GM23248 (cell line): ENCODE data around the gene TRIO.

Experiments
- EZH2 ChIP-seq: fragments of 200-600 bp; sonication (generic); IDR thresholded peaks from 2 replicates; pipeline ENCODE4 v1.6.1; 2018; ENCODE audit warnings: antibody characterized with exemption, mild to moderate bottlenecking; ENCODE audit not compliant: insufficient read depth, poor library complexity, severe bottlenecking
- EZH2phosphoT487 ChIP-seq: fragments of 200-600 bp; sonication (generic); IDR thresholded peaks from 2 replicates; pipeline ENCODE4 v1.6.1; 2018; ENCODE audit warnings: antibody characterized with exemption, moderate library complexity, mild to moderate bottlenecking, low read depth; ENCODE audit not compliant: insufficient read depth

- 0 out of 2 replicates have a peak, but pooled peaks have one; percentile 51 for TF ChIP-seq EZH2phosphoT487
- TF ChIP-seq EZH2 = no peak
Observed at GRCh38 chr5:14208071-14209021, 65.2 kb downstream of the TRIO start.
